ENCODE results near the gene TRIP4. TPM values are rescaled to one million over a fixed set of nuclear protein-coding genes. Genes with fewer than 3 reads are reported as not detected.
"Not testable (repeated sequence)": the region's sequence is repeated elsewhere in the genome, so short reads cannot be mapped to it uniquely, and the experiment has no call there.

TRIP4 gene
- total RNA-seq, 1 donor from 2014 or later, result 26.8 TPM

DNA sequence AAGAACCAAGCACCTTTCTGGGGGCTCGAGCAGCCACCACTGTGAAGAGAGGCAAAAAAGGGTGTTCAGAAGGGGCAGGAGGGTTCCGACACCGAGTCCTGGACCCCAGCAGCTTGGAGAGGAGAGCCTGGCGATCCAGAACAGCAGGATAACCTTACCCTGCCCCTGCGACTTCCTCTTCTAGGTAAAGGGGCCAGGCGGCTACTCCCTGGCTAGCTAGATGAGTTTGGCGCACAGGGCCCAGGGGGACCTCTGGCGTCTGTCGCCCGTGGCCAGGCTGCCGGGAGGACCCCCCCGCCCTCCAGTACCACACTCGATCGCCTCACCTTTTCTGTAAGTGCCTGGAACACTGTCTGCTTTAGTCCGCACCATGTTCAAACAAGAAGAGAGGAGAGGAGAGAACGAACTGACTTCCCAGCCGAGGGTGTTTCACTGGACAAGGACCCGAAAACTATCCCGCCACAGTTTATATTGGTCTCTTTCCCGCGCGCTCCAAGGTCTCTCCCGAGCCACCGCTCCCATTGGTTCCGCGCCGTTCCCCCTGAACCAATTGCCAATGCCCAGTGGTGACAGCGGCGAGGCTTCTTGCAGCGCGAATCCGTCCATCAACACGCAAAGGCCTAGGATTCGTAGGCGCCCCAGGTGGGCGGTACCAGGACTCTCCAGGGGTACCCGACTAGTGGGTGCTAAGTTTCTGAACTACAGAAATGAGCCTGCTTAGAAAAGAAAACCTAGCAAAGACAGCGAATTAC, 6.5 kb upstream of the TRIP4 start, which contains the start of gene PCLAF:
TSS of gene PCLAF (minus strand) at position 442 of the 752 bp plus-strand sequence. CDS start at position 372, 70 bp downstream.
- Mint-ChIP-seq H3K4me3 (ENCODE audit: unreplicated experiment) (peak within 1 kb of the TSS; percentile 82), H3K27me3 (ENCODE audit: unreplicated experiment) (no peaks in the 10 kb centered on the region), H3K36me3 (ENCODE audit: unreplicated experiment) (no peaks in the 10 kb centered on the region), H3K9me3 (ENCODE audit: unreplicated experiment) (no peaks in the 10 kb centered on the region), H3K27ac (ENCODE audit: unreplicated experiment) (peak within 1 kb of the TSS; percentile 44), H3K4me1 (ENCODE audit: unreplicated experiment) (peaks cover 36% of the 10 kb centered on the region)
- peak; percentile 96 for DNase-seq (ENCODE audit: extremely low spot score, unreplicated experiment)
- TF ChIP-seq, protein P1, sequence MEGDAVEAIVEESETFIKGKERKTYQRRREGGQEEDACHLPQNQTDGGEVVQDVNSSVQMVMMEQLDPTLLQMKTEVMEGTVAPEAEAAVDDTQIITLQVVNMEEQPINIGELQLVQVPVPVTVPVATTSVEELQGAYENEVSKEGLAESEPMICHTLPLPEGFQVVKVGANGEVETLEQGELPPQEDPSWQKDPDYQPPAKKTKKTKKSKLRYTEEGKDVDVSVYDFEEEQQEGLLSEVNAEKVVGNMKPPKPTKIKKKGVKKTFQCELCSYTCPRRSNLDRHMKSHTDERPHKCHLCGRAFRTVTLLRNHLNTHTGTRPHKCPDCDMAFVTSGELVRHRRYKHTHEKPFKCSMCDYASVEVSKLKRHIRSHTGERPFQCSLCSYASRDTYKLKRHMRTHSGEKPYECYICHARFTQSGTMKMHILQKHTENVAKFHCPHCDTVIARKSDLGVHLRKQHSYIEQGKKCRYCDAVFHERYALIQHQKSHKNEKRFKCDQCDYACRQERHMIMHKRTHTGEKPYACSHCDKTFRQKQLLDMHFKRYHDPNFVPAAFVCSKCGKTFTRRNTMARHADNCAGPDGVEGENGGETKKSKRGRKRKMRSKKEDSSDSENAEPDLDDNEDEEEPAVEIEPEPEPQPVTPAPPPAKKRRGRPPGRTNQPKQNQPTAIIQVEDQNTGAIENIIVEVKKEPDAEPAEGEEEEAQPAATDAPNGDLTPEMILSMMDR (IDR thresholded peaks at IDR 0.05), result peak; percentile 4

DNA sequence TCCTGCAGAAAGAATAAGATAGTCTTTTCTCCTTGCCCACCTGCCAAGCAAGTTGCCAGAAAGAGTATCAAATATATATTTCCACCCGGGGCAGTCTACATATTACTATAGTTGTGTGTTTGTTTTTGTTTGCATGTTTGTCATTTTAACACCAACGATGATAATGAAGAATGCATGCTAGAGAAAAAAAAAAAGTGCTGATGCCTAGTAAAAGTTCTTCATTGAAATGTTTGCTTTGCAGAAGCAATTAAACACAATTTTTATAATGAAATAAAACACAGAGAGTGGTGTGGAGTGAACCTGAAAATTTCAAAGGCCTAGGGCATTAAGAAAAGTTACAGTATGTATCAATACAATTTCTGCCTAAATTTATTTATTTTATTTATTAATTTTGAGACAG, 3.9 kb upstream of the TRIP4 start:
- no peak for DNase-seq (ENCODE audit: extremely low spot score, unreplicated experiment)
- Mint-ChIP-seq H3K4me1 (ENCODE audit: unreplicated experiment) (peaks cover 39% of the 10 kb centered on the region), H3K27ac (ENCODE audit: unreplicated experiment) (no peak overlapping the region), H3K9me3 (ENCODE audit: unreplicated experiment) (no peaks in the 10 kb centered on the region), H3K4me3 (ENCODE audit: unreplicated experiment) (no peak overlapping the region), H3K36me3 (ENCODE audit: unreplicated experiment) (peaks cover 2% of the 10 kb centered on the region), H3K27me3 (ENCODE audit: unreplicated experiment) (no peaks in the 10 kb centered on the region)
- TF ChIP-seq, protein P1 (IDR thresholded peaks at IDR 0.05), result no peak

DNA sequence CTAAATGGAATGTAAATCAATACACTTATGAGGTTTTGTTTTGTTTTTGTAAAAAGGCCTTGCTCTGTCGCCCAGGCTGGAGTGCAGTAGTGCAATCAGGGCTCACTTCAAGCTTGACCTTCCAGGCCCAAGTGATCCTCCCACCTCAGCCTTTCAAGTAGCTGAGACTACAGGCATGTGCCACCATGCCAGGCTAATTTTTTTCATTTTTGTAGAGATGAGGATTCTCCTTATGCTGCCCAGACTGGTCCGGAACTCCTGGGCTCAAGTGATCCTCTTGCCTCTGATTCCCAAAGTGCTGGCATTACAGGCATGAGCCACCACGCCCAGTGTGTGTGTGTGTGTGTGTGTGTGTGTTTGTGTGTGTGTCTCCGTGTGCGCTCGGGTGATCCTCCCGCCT, 1.3 kb upstream of the TRIP4 start:
- Mint-ChIP-seq H3K9me3 (ENCODE audit: unreplicated experiment) (no peaks in the 10 kb centered on the region), H3K36me3 (ENCODE audit: unreplicated experiment) (peaks cover 2% of the 10 kb centered on the region)
- TF ChIP-seq, protein P1 (IDR thresholded peaks at IDR 0.05), result no peak

DNA sequence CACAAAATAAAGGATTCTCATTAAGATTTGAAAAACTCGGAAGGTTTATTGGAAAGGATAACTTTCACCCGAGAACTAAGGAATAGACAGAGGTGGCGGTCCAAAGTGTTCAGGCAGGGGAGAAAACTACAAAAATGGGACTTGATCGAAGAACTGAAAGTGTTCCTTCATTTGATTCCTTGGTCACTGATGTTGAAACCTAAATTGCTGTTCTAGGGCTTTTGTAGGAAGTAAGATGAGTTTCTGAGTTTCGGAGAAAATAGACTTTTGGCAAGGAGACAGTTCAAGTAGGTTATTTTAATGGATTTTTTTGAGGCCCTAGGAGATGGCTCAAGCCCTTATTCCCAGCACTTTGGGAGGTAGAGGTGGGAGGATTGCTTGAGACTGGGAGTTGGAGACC, 1.4 kb downstream of the TRIP4 start:
- H3K4me3 Mint-ChIP-seq (ENCODE audit: unreplicated experiment), result peak overlapping the region; percentile 99
- H3K27ac Mint-ChIP-seq (ENCODE audit: unreplicated experiment), result peak overlapping the region; percentile 29
- H3K27me3 Mint-ChIP-seq (ENCODE audit: unreplicated experiment), result no peaks in the 10 kb centered on the region
- H3K9me3 Mint-ChIP-seq (ENCODE audit: unreplicated experiment), result no peaks in the 10 kb centered on the region
- H3K36me3 Mint-ChIP-seq (ENCODE audit: unreplicated experiment), result peaks cover 6% of the 10 kb centered on the region
- no peak for DNase-seq (ENCODE audit: extremely low spot score, unreplicated experiment)
- H3K4me1 Mint-ChIP-seq (ENCODE audit: unreplicated experiment), result peaks cover 17% of the 10 kb centered on the region
- TF ChIP-seq, protein P1 (IDR thresholded peaks at IDR 0.05), result no peak

More for the DNA sequence above, 1.3 kb upstream of the TRIP4 start:
- H3K4me3 Mint-ChIP-seq (ENCODE audit: unreplicated experiment), result no peak overlapping the region
- DNase-seq (ENCODE audit: extremely low spot score, unreplicated experiment), result no peak
- H3K27ac Mint-ChIP-seq (ENCODE audit: unreplicated experiment), result no peak overlapping the region
- peaks cover 25% of the 10 kb centered on the region for H3K4me1 Mint-ChIP-seq (ENCODE audit: unreplicated experiment)
- H3K27me3 Mint-ChIP-seq (ENCODE audit: unreplicated experiment), result no peaks in the 10 kb centered on the region

DNA sequence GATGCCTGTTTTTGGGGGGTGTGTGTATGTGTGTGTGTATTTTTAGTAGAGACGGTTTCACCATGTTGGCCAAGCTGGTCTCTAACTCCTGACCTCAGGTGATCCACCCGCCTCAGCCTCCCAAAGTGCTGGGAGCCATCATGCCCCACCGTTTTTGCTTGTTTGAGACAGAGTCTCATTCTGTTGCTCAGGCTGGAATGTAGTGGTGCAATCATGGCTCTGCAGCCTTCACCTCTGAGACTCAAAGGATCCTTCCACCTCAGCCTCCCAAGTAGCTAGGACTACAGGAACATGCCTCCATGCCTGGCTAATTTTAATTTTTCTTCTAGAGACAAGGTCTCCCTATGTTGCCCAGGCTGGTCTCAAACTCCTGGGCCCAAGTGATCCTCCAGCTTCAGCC, 4.8 kb downstream of the TRIP4 start:
- not testable (repeated sequence) for H3K27me3 Mint-ChIP-seq (ENCODE audit: unreplicated experiment); H3K9me3 Mint-ChIP-seq (ENCODE audit: unreplicated experiment); H3K4me3 Mint-ChIP-seq (ENCODE audit: unreplicated experiment); H3K27ac Mint-ChIP-seq (ENCODE audit: unreplicated experiment); DNase-seq (ENCODE audit: extremely low spot score, unreplicated experiment)
- peaks cover 14% of the 10 kb centered on the region for H3K4me1 Mint-ChIP-seq (ENCODE audit: unreplicated experiment)
- H3K36me3 Mint-ChIP-seq (ENCODE audit: unreplicated experiment), result peaks cover 19% of the 10 kb centered on the region

Data from osteocyte (in vitro differentiated cells).